Stimulated activated CD4-positive, alpha-beta T cell treated with anti-CD3 and anti-CD28 coated beads, Interleukin-1b, Interleukin-23, amount 100 ng/mL, for 48 hours (primary cell): ENCODE results near the gene SKIDA1.

Experiments used
- DNase-seq: peaks from one replicate; pipeline ENCODE4 v3.0.0-alpha.2; 2020

Gene SKIDA1

GRCh38 chr10:21473541-21473940 is 51.9 kb downstream of the SKIDA1 start:
- no peak for DNase-seq

GRCh38 chr10:21473135-21473534 is 52.3 kb downstream of the SKIDA1 start:
- DNase-seq: no peak

GRCh38 chr10:21468086-21468485 is 57.4 kb downstream of the SKIDA1 start:
- no peak for DNase-seq

GRCh38 chr10:21467633-21468032 is 57.8 kb downstream of the SKIDA1 start:
- no peak for DNase-seq

GRCh38 chr10:21464134-21464533 is 61.3 kb downstream of the SKIDA1 start:
- DNase-seq: no peak
